Fibroblast of skin of scalp (primary cell): Measurements from ENCODE around the gene MTG2.
"Not testable (repeated sequence)": the region's sequence is repeated elsewhere in the genome, so short reads cannot be mapped to it uniquely, and the experiment has no call there.

Experiments used
- DNase-seq: peaks from one replicate; pipeline ENCODE4 v3.0.0-alpha.2; 2013

MTG2 gene

DNA sequence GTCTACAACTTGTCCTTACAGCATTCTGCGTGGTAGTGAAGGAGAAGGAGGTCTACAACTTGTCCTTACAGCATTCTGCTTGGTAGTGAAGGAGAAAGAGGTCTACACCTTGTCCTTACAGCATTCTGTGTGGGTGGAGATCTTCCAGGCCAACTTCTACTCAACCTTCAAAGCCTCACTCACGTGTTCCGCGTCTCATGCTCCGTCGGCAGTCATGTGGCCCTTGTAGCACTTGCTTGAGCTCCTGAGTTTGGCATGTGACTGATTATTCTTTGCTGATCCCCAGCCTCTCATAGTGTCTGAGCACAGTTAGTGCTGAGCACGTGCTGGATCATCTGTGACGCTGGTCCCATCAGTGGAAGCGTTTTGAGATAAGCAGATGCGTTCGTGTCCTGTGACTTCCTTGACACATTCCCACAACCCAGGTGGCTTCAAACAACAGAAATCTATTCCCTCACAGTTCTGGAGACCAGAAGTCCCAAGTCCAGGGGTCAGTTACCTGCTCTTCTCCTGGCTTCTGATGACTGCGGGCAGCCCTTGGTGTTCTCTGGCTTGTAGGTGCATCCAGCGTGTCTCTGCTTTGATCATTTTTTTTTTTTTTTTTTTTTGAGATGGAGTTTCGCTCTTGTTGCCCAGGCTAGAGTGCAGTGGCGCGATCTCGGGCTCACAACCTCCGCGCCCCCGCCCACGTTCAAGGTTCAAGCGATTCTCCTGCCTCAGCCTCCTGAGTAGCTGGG lies 36.6 kb upstream of the MTG2 start:
- DNase-seq: no peak

GRCh38 chr20:62147125-62147524 lies 35.7 kb upstream of the MTG2 start:
- DNase-seq: no peak

DNA sequence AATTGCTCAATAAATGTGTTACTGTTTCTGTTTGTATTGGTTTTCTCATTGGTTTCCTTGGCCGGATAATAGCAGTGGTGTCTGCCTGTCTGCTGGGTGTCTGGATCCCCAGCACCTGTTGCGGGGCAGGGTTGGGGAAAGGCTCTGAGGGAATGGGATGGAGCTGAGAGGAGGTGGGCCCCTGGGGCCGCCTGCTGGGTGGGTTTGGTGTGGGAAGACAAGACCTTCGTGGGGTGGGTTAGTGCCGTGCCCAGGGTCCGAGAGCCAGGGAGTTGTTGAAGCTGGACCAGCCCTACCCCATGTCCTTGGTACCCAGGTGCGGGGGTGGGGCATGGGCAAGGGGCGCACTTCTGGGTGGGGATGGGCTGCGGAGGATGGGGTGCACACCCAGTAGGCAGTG lies 35.3 kb upstream of the MTG2 start:
- DNase-seq: no peak

DNA sequence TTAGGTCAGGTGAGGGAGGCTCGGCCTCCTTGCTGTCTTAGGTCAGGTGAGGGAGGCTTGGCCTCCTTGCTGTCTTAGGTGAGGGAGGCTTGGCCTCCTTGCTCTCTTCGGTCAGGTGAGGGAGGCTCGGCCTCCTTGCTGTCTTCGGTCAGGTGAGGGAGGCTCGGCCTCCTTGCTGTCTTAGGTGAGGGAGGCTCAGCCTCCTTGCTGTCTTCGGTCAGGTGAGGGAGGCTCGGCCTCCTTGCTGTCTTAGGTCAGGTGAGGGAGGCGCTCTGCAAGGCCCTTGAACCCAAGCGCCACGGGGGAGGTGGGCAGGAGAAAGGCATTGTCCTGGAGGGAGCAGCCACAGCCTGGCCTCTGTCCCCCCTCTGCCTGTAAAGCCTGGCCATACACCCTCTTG lies 34.4 kb upstream of the MTG2 start:
- DNase-seq: not testable (repeated sequence)

DNA sequence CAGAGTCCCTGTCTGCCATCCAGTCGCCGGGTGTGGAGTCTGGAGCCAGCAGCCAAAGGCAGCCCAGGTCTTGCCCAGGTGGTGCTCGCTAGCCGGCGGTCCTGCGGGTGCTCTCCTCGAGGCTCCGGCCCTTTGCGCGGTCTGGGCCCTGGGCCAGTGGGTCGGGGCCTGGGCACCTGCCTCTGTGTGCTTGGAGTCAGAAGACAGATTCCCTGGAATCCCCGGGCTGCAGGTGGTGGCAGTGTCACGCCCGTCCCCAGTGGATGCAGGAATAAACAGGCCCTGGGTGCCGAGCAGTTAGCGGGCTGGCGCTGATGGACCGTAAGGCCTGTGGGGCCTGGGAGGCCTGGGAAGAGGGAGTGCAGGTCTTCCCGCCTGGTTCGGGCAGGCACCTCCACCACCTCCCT lies 33.9 kb upstream of the MTG2 start:
- DNase-seq: no peak

- DNase-seq: peak; percentile 46
These were observed 33.1 kb upstream of the MTG2 start for GRCh38 chr20:62149532-62150309.

DNA sequence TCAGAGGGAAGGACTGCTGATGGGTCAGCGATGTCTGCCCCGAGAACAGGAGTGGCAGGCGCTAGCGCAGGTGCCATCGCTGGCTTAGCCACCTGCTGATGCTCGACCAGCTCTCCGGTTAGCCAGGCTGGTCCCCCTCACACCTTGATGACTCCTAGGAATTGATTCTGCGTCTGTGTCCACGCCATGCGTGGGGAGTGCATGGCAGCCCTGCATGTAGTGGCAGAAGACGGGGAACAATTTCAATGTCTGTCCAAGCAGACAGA lies 32.6 kb upstream of the MTG2 start:
- no peak for DNase-seq

GRCh38 chr20:62151225-62151624 lies 31.6 kb upstream of the MTG2 start:
- DNase-seq: no peak

DNA sequence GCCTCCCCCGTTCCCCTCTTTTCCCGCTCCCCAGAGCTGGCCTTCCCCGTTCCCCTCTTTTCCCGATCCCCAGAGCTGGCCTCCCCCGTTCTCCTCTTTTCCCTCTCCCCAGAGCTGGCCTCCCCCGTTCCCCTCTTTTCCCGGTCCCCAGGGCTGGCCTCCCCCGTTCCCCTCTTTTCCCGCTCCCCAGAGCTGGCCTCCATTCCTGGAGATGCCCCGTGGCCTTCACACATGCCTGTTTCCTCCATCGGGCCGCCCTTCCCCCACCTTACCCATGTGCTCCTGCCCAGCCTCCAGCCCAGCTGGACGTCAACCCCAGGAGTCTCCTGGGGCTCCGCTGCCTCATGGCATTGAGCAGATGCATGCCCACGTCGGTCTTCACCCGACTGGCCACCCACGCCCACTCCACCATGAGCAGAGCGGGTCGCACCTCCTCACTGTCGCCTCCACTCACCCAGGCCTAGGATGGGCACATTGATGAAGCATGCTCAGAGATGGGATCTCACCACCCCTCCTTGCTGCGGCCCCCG lies 30.9 kb upstream of the MTG2 start:
- DNase-seq: no peak

DNA sequence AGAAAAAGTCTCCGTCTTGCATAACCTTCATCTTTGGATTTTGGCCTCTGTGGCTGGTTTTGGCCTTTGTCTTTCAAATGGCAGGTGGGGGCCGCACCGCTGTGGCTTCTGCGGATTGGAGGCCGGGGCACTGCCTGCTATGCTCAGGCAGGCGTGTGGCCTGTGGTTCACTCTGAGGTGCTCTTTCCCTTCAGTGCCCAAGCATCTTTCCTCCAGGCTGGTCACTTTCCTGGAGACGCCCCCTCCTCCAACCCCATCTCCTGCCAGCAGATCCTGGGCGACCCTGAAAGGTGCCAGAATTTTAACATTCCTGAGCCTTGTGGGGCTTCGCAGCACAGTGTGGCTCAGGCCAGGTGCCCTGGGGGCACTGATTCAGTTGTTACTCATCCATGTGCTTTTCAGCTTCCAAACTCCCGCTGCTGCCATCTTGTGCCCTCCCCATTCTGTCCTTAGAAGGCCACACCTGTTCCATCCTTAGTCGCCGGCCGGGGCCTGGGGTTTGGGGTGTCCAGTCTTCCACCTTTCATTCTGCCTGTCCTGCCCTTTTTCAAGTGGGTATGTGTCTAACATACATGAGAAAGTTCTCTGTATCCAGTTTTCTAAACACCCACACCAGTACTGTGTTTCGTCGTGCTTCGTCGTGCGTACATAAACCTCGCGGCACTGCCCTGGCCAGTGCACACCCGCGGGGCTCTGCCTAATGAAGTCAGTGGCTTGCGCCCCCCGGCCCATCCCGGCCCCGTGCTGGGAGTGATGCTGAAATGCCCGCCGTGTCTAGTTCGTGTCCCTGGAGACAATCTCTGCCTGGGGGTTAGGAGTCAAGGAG lies 27.2 kb upstream of the MTG2 start:
- no peak for DNase-seq

- no peak for DNase-seq
These were observed 26.6 kb upstream of the MTG2 start for GRCh38 chr20:62156254-62156556.

DNA sequence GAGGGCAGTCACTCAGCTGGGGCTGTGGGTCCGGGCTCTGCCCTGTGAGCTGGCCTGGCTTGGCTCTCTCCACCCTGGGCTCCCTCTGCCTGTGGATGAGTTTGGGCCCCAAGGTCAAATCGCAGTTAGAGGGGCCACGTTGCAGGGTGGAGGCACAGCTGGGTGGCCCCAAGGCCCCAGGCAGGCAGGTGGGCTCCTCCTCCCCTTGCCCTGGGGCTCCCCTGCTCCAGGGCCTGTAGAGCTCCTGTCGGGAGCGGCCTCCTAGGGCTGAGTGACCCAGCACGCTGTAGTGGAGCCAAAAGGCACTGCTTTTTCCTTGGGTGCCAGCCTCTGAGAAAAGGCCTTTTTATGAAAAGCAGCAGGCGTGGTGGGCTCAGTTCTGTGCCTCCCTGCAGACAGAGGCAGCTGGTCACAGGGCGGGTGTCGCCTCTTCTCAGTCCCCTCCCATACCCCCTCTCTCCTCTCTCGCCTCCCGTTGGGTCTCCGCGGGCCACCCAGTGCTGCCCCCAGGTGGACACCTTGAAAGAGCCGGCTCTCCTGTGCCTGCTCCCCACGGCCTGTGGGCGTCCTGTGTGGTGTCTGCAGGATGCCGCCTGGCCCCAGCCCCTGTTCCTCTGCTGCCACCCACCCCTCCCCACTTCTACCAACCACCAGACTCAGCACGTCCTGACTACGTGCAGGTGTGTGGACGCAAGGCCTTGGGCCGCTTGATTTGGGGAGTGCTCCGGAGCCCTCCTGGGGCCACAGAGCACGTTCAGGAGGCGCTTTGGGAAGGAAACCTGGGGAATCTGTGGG lies 26.0 kb upstream of the MTG2 start:
- peak; percentile 51 for DNase-seq

GRCh38 chr20:62157387-62158087 lies 25.3 kb upstream of the MTG2 start:
- no peak for DNase-seq

DNA sequence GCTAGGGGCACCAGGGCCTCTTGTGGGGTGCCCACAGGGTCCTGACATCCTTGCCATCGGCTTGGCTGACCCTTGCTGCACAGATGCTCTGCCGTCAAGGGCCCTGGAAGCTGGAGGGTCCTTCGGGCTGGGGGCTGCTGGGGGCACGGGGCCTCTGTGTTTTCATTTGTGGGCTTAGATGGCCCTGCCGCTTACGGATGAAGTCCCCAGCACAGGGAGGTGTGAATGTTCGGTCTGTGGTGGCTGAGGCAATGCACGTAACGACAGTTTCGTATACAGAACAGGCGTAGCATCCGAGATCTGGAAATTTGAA lies 24.8 kb upstream of the MTG2 start:
- DNase-seq: no peak

GRCh38 chr20:62158541-62158940 lies 24.3 kb upstream of the MTG2 start:
- DNase-seq: no peak

DNA sequence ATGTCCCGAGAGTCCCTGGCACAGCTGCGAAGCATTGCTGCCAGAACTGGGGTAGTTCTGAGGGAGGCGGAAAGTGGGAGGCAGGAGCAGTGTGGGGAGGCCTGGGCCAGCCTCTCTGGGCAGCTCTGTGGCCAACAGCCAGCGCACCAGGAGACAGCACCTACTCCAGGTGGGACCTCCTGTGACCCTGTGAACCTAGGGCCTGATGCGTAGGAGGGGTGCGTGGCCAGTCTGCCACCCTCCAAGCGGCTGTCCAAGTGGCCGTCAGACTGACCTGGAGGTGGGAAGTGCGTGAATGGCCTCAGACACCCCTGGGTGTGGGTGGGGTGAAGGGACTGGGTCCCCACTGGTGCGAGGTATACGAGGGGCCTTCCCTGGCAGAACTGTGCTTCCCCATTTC lies 23.8 kb upstream of the MTG2 start:
- no peak for DNase-seq

DNA sequence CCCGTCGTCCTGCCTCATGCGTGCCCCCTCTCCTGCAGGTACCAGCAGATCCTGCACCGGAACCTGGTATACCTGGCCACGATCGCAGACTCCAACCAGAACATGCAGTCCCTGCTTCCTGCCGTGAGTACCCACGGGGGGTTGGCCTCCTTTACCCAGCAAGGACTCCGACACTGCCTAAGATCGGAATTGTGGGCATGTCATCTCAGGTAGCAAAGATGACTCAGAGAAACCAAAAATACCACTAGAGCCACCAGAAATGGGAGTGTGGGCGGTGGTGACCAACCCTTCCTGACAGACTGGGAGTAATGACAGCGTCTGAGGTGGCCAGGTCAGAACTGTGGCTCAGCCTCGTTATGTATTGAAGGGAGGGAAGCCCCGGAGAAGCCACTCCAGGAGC lies 23.0 kb upstream of the MTG2 start:
- DNase-seq: no peak

- no peak for DNase-seq
These were observed 22.6 kb upstream of the MTG2 start for GRCh38 chr20:62160253-62160652.

DNA sequence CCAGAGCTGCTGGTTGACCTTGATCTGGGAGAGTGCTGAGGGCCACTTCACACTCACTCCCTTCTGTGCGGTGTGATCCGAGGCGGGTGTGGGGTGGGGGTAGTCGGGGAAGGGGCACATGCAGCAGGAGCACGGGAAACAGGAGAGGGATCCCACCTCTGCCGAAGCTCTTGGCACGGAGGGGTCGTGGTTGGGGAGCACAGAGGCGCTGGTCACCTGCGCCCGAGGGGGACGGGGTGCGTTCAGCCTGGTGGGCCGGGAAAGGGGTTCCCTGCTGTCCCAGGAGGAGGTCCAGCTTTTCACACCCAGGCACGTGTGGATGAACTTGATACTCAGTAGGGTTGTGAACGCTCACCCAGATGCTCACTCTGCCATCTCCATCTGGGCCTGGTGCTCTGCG lies 22.0 kb upstream of the MTG2 start:
- DNase-seq: no peak

GRCh38 chr20:62161347-62161746 lies 21.5 kb upstream of the MTG2 start:
- DNase-seq: no peak

DNA sequence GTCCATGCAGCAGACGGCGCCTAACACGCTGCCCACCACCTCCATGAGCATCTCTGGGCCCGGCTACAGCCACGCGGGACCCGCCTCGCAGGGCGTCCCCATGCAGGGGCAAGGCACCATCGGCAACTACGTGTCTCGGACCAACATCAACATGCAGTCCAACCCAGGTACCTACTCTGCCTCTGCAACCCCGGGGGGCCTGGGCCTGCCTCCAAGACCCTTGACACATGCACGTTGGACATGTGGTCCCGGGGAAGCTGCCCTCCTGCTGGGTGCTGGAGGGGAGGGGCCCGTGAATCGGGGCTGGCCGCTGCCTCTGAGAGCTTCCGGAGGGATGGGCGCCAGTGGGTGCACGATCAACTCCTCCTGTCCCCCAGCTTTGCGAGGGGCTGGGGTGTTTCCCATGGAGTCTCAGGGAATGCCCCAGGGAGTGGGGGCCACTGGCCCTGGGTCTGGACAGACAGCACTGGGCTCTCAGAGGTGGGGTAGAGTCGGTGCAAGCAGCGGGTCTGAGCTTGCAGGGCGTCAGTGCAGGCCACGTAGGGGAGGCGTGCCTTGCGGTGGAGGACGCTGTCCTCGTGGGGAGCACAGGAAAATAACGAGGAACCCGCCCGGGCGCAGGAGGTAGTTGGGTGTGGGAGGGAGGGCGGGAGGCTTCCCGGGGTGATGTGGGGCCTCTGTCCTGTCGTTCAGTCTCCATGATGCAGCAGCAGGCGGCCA lies 19.9 kb upstream of the MTG2 start:
- DNase-seq: no peak

DNA sequence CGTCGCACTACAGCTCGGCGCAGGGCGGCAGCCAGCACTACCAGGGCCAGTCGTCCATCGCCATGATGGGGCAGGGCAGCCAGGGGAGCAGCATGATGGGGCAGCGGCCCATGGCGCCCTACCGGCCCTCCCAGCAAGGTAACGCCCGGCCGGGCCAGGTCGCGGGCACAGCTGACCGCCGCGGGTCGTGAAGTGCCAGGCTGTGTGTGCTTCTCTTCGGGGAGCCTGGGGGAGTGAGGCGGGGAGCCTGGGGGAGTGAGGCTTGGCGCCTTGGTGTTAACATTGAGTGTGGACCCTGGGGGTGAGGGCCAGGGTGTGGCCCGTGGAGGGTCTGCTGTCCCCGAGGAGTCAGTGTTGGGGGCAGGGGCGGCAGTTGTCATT lies 19.4 kb upstream of the MTG2 start:
- DNase-seq: no peak
